WTC11 (cell line): Measurements from ENCODE around the gene FBXO21. TPM values are rescaled to one million over a fixed set of nuclear protein-coding genes. Genes with fewer than 3 reads are reported as not detected.

Experiments used
- ATAC-seq: fragments of 200-7000 bp; cut with Tn5 transposase; 2 replicates; pipeline ENCODE4 v1.10.0; 2021; ENCODE audit warnings: mild to moderate bottlenecking, moderate library complexity
- CTCF ChIA-PET: fragments of 300-600 bp; sonication (Branson Sonifier 250); formaldehyde crosslinking; loops from one replicate; lab custom pipeline; 2021; ENCODE audit warnings: antibody characterized with exemption; lab: Charles Lee
- POLR2A ChIA-PET: fragments of 350-600 bp; sonication (Branson Sonifier 250); formaldehyde crosslinking; loops from one replicate; lab custom pipeline; 2021; ENCODE audit warnings: antibody characterized with exemption; lab: Charles Lee
- DNase-seq: peaks from one replicate; pipeline ENCODE4 v3.0.0; 2021; ENCODE audit warnings: low spot score
- H3K27ac Mint-ChIP-seq: 2 replicates; pipeline ENCODE4 v1.8.0; 2021; ENCODE audit warnings: mixed read lengths
- H3K27me3 Mint-ChIP-seq: 2 replicates; pipeline ENCODE4 v1.8.0; 2021; ENCODE audit warnings: low read depth, mild to moderate bottlenecking, moderate library complexity, mixed read lengths
- H3K36me3 Mint-ChIP-seq: 2 replicates; pipeline ENCODE4 v1.8.0; 2021; ENCODE audit warnings: mixed read lengths
- H3K4me1 Mint-ChIP-seq: 2 replicates; pipeline ENCODE4 v1.8.0; 2022; ENCODE audit warnings: mixed read lengths
- H3K4me3 Mint-ChIP-seq: 2 replicates; pipeline ENCODE4 v1.8.0; 2021; ENCODE audit warnings: mild to moderate bottlenecking, moderate library complexity, mixed read lengths
- H3K9me3 Mint-ChIP-seq: 2 replicates; pipeline ENCODE4 v1.8.0; 2021; ENCODE audit warnings: mixed read lengths
- ATF1 ChIP-seq: sonication (generic); formaldehyde crosslinking; IDR thresholded peaks from 2 replicates; pipeline ENCODE4 v1.8.1; 2023; ENCODE audit warnings: mild to moderate bottlenecking, moderate library complexity, missing genetic modification reagents
- ATF6 ChIP-seq: sonication (generic); formaldehyde crosslinking; IDR thresholded peaks from 2 replicates; pipeline ENCODE4 v1.8.1; 2023; ENCODE audit warnings: mild to moderate bottlenecking, missing genetic modification reagents
- CBFB ChIP-seq: sonication (generic); formaldehyde crosslinking; IDR thresholded peaks from 2 replicates; pipeline ENCODE4 v1.8.1; 2022; ENCODE audit warnings: mild to moderate bottlenecking, low read depth, missing genetic modification reagents
- CREB1 ChIP-seq: sonication (generic); formaldehyde crosslinking; IDR thresholded peaks from 2 replicates; pipeline ENCODE4 v1.8.0; 2023; ENCODE audit warnings: mild to moderate bottlenecking, missing genetic modification reagents
- E2F1 ChIP-seq: sonication (generic); formaldehyde crosslinking; IDR thresholded peaks from 2 replicates; pipeline ENCODE4 v1.8.0; 2022; ENCODE audit warnings: mild to moderate bottlenecking, missing genetic modification reagents
- ELF4 ChIP-seq: sonication (generic); formaldehyde crosslinking; IDR thresholded peaks from 2 replicates; pipeline ENCODE4 v1.8.1; 2022; ENCODE audit warnings: low read depth, mild to moderate bottlenecking, moderate library complexity, missing genetic modification reagents
- EMX1 ChIP-seq: fragments of 250-450 bp; sonication (Bioruptor Pico); IDR thresholded peaks from 2 replicates; pipeline ENCODE4 v1.8.0; 2021; ENCODE audit warnings: mild to moderate bottlenecking
- ERG ChIP-seq: fragments of 250-450 bp; sonication (Bioruptor Pico); IDR thresholded peaks from 2 replicates; pipeline ENCODE4 v1.8.0; 2021; ENCODE audit warnings: mild to moderate bottlenecking
- ESRRA ChIP-seq: sonication (generic); formaldehyde crosslinking; IDR thresholded peaks from 2 replicates; pipeline ENCODE4 v1.8.1; 2022; ENCODE audit warnings: mild to moderate bottlenecking, missing genetic modification reagents, borderline replicate concordance
- GABPB1 ChIP-seq: sonication (generic); formaldehyde crosslinking; IDR thresholded peaks from 2 replicates; pipeline ENCODE4 v1.8.1; 2023; ENCODE audit warnings: mild to moderate bottlenecking, missing genetic modification reagents
- GTF2I ChIP-seq: fragments of 250-450 bp; sonication (Bioruptor Pico); conservative IDR thresholded peaks from 2 replicates; pipeline ENCODE4 v1.4.0; 2021; ENCODE audit warnings: mild to moderate bottlenecking
- IRF2 ChIP-seq: sonication (generic); formaldehyde crosslinking; IDR thresholded peaks from 2 replicates; pipeline ENCODE4 v1.8.0; 2022; ENCODE audit warnings: low read depth, missing genetic modification reagents, borderline replicate concordance
- JUN ChIP-seq: sonication (generic); formaldehyde crosslinking; IDR thresholded peaks from 2 replicates; pipeline ENCODE4 v1.8.0; 2023; ENCODE audit warnings: mild to moderate bottlenecking, missing genetic modification reagents
- MAX ChIP-seq: sonication (generic); formaldehyde crosslinking; IDR thresholded peaks from 2 replicates; pipeline ENCODE4 v1.8.0; 2022; ENCODE audit warnings: mild to moderate bottlenecking, missing genetic modification reagents
- NFATC4 ChIP-seq: fragments of 250-450 bp; sonication (Bioruptor Pico); IDR thresholded peaks from 2 replicates; pipeline ENCODE4 v1.9.0; 2021; ENCODE audit warnings: mild to moderate bottlenecking
- NFYB ChIP-seq: sonication (generic); formaldehyde crosslinking; conservative IDR thresholded peaks from 2 replicates; pipeline ENCODE4 v1.8.0; 2022; ENCODE audit warnings: low read depth, missing genetic modification reagents
- NR2C2 ChIP-seq: sonication (generic); formaldehyde crosslinking; IDR thresholded peaks from 2 replicates; pipeline ENCODE4 v1.8.0; 2022; ENCODE audit warnings: mild to moderate bottlenecking, missing genetic modification reagents
- PREB ChIP-seq: sonication (generic); formaldehyde crosslinking; IDR thresholded peaks from 2 replicates; pipeline ENCODE4 v1.8.1; 2022; ENCODE audit warnings: mild to moderate bottlenecking, missing genetic modification reagents, moderate library complexity, borderline replicate concordance
- PRRX2 ChIP-seq: fragments of 250-450 bp; sonication (Bioruptor Pico); IDR thresholded peaks from 2 replicates; pipeline ENCODE4 v1.8.0; 2021; ENCODE audit warnings: mild to moderate bottlenecking
- RORB ChIP-seq: fragments of 250-450 bp; sonication (Bioruptor Pico); IDR thresholded peaks from 2 replicates; pipeline ENCODE4 v1.9.0; 2021; ENCODE audit warnings: mild to moderate bottlenecking
- SMAD3 ChIP-seq: sonication (generic); formaldehyde crosslinking; IDR thresholded peaks from 2 replicates; pipeline ENCODE4 v1.8.0; 2022; ENCODE audit warnings: missing genetic modification reagents, mild to moderate bottlenecking, borderline replicate concordance
- SMAD4 ChIP-seq: sonication (generic); formaldehyde crosslinking; IDR thresholded peaks from 2 replicates; pipeline ENCODE4 v1.8.0; 2022; ENCODE audit warnings: mild to moderate bottlenecking, missing genetic modification reagents
- TP53 ChIP-seq: sonication (generic); formaldehyde crosslinking; IDR thresholded peaks from 2 replicates; pipeline ENCODE4 v1.8.1; 2023; ENCODE audit warnings: mild to moderate bottlenecking, missing genetic modification reagents
- ZNF121 ChIP-seq: sonication (generic); formaldehyde crosslinking; IDR thresholded peaks from 2 replicates; pipeline ENCODE4 v1.8.0; 2023; ENCODE audit warnings: missing genetic modification reagents
- ZNF232 ChIP-seq: sonication (generic); formaldehyde crosslinking; IDR thresholded peaks from 2 replicates; pipeline ENCODE4 v1.8.0; 2022; ENCODE audit warnings: mild to moderate bottlenecking, missing genetic modification reagents
- ZNF317 ChIP-seq: sonication (generic); formaldehyde crosslinking; IDR thresholded peaks from 2 replicates; pipeline ENCODE4 v1.8.1; 2023; ENCODE audit warnings: low read depth, mild to moderate bottlenecking, moderate library complexity, missing genetic modification reagents, borderline replicate concordance
- ZNF396 ChIP-seq: fragments of 250-450 bp; sonication (Bioruptor Pico); IDR thresholded peaks from 2 replicates; pipeline ENCODE4 v1.8.0; 2021; ENCODE audit warnings: mild to moderate bottlenecking, moderate library complexity, borderline replicate concordance
- total RNA-seq: library from RNA; stranded (reverse); gene quantifications from 3 replicates; pipeline ENCODE4 v1.2.3, GENCODE V29; 2021

FBXO21 gene
- total RNA-seq, 1 experiment from 2014 or later: 60.3 TPM

GRCh38 chr12:117171499-117172162, 18.6 kb downstream of the FBXO21 start (continued):
- TF ChIP-seq E2F1: no peak
- no peak for TF ChIP-seq ESRRA
- TF ChIP-seq ZNF232 (CRISPR knock-in tag): no peak
- TF ChIP-seq NR2C2 (CRISPR knock-in tag): no peak
- no peak for TF ChIP-seq GABPB1 (CRISPR knock-in tag)
- TF ChIP-seq, all 79 proteins: peak for 0

- CTCF ChIA-PET: interaction anchor here (0.6 kb wide), 1 partner anchor 885 kb away, joined by 3 read pairs; no protein-coding TSS in a partner anchor
- DNase-seq: no peak
- Mint-ChIP-seq H3K27me3 (no peaks in the 10 kb centered on the region), H3K4me1 (no peaks in the 10 kb centered on the region), H3K4me3 (no peak overlapping the region), H3K27ac (no peak overlapping the region), H3K36me3 (peaks cover 87% of the 10 kb centered on the region), H3K9me3 (no peaks in the 10 kb centered on the region)
- TF ChIP-seq CBFB (no peak), ESRRA (no peak), MAX (CRISPR knock-in tag) (no peak), ERG (no peak), ATF6 (CRISPR knock-in tag) (no peak), EMX1 (CRISPR knock-in tag) (no peak)
- POLR2A ChIA-PET: no interaction called here
- no peak for ATAC-seq
Measured at GRCh38 chr12:117169548-117169947, 20.7 kb downstream of the FBXO21 start.

- peaks cover 86% of the 10 kb centered on the region for H3K36me3 Mint-ChIP-seq
- no peak for ATAC-seq
- CTCF ChIA-PET: no interaction called here
- POLR2A ChIA-PET: no interaction called here
- no peaks in the 10 kb centered on the region for H3K9me3 Mint-ChIP-seq
- TF ChIP-seq TP53: no peak
- no peak for TF ChIP-seq JUN (CRISPR knock-in tag)
- no peak for TF ChIP-seq NFYB (CRISPR knock-in tag)
- TF ChIP-seq ZNF121 (CRISPR knock-in tag): no peak
- no peak for TF ChIP-seq ZNF396 (CRISPR knock-in tag)
- no peak for TF ChIP-seq ELF4 (CRISPR knock-in tag)
- no peak for TF ChIP-seq PREB (CRISPR knock-in tag)
- TF ChIP-seq ATF6 (CRISPR knock-in tag): no peak
- TF ChIP-seq SMAD3 (CRISPR knock-in tag): no peak
- TF ChIP-seq IRF2 (CRISPR knock-in tag): no peak
- TF ChIP-seq GTF2I (CRISPR knock-in tag): no peak
- no peak for TF ChIP-seq CREB1 (CRISPR knock-in tag)
- no peak for TF ChIP-seq RORB (CRISPR knock-in tag)
- no peak for TF ChIP-seq SMAD4 (CRISPR knock-in tag)
- TF ChIP-seq ATF1: no peak
- TF ChIP-seq ZNF317 (CRISPR knock-in tag): no peak
- no peak for TF ChIP-seq NFATC4 (CRISPR knock-in tag)
- TF ChIP-seq PRRX2 (CRISPR knock-in tag): no peak
- no peaks in the 10 kb centered on the region for H3K4me1 Mint-ChIP-seq
- H3K27ac Mint-ChIP-seq: no peak overlapping the region
- DNase-seq: no peak
- no peaks in the 10 kb centered on the region for H3K27me3 Mint-ChIP-seq
- no peak overlapping the region for H3K4me3 Mint-ChIP-seq
Measured at GRCh38 chr12:117168976-117169375, 21.3 kb downstream of the FBXO21 start.
